Measurements from ENCODE around the gene RIPPLY1.

DNA sequence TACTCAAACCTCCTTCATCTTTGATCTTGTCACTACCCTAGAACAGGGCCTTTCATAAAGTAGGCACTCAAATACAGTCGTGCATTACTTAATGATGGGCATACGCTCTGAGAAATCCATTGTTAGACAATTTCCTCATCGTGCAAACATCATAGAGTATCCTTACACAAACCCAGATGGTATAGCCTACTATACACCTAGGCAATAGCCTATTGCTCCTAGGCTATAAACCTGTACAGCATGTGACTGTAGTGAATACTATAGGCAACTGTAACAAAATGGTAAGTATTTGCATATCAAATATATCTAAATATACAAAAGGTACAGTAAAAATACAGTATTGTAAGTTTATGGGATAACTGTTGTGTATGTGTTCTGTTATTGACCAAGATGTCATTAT is 48.9 kb upstream of the RIPPLY1 start:
- no peak for TF ChIP-seq EZH2 (IDR thresholded peaks at IDR 0.05; ENCODE audit: borderline replicate concordance, low read depth, low read length, poor library complexity, severe bottlenecking)
- TF ChIP-seq, protein P1, sequence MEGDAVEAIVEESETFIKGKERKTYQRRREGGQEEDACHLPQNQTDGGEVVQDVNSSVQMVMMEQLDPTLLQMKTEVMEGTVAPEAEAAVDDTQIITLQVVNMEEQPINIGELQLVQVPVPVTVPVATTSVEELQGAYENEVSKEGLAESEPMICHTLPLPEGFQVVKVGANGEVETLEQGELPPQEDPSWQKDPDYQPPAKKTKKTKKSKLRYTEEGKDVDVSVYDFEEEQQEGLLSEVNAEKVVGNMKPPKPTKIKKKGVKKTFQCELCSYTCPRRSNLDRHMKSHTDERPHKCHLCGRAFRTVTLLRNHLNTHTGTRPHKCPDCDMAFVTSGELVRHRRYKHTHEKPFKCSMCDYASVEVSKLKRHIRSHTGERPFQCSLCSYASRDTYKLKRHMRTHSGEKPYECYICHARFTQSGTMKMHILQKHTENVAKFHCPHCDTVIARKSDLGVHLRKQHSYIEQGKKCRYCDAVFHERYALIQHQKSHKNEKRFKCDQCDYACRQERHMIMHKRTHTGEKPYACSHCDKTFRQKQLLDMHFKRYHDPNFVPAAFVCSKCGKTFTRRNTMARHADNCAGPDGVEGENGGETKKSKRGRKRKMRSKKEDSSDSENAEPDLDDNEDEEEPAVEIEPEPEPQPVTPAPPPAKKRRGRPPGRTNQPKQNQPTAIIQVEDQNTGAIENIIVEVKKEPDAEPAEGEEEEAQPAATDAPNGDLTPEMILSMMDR (conservative IDR thresholded peaks at IDR 0.05; ENCODE audit: low read depth, low read length): no peak

All from A673 (cell line).